ENCODE measurements around the gene OR6P1.

DNA sequence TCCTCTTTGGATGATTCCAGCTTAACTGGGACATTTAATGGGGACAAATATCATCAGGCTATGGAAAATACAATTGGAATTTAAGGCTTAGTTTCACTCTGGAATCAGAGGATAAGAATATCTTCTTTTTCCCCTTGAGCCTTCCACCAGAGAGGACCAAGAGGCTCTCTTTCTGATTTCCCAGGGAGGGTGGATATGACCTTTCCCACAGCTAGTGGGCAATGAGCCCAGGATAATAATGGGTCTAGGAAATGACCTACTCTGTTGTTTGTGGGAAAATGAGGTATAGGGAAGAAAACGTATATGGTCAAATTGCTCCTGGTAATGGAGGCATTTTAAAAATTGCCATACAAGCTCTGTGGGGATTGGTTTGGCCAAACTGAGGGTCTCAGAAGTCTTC lies 18.1 kb downstream of the OR6P1 start:
- TF ChIP-seq EZH2 (IDR thresholded peaks at IDR 0.05; ENCODE audit: borderline replicate concordance, low read depth, low read length, severe bottlenecking) = no peak
- TF ChIP-seq CTCF (IDR thresholded peaks at IDR 0.05; ENCODE audit: borderline replicate concordance, extremely low read depth, low read length, poor library complexity, severe bottlenecking) = no peak
